Keratinocyte (primary cell): Measurements from ENCODE around the gene TMEM87A. TPM values are rescaled to one million over a fixed set of nuclear protein-coding genes. Genes with fewer than 3 reads are reported as not detected.

ENCODE experiments used
- DNase-seq: peaks from one replicate; pipeline ENCODE4 v3.0.0-alpha.2; 2011; ENCODE audit warnings: low read depth, missing footprints, low spot score
- FAIRE-seq: peaks from 2 replicates; lab custom pipeline; 2011; peaks lifted over from hg19 to GRCh38; lab: Jason Lieb, UNC
- H2AFZ ChIP-seq: 2 replicates; pipeline ENCODE4 v1.6.0; 2012; ENCODE audit warnings: low read length, control low read depth, inconsistent platforms; ENCODE audit not compliant: control insufficient read depth
- H3K27ac ChIP-seq: 2 replicates; pipeline ENCODE4 v1.5.1; 2011; ENCODE audit warnings: low read length; ENCODE audit not compliant: control insufficient read depth, insufficient read depth
- H3K27me3 ChIP-seq: 3 replicates; pipeline ENCODE4 v1.6.0; 2011; ENCODE audit warnings: low read length; ENCODE audit not compliant: control insufficient read depth, insufficient read depth; ENCODE audit errors: extremely low read depth
- H3K36me3 ChIP-seq, 2 experiments: 2 replicates in 1 of 2; 3 replicates in 1 of 2; pipeline ENCODE4 v1.5.1; 2011; ENCODE audit warnings: low read length in 2 of 2, mild to moderate bottlenecking in 1 of 2; ENCODE audit not compliant: control insufficient read depth in 2 of 2, insufficient read depth in 2 of 2; ENCODE audit errors: extremely low read depth in 1 of 2
- H3K4me1 ChIP-seq: 3 replicates; pipeline ENCODE4 v1.5.1; 2011; ENCODE audit warnings: low read length; ENCODE audit not compliant: control insufficient read depth, insufficient read depth; ENCODE audit errors: extremely low read depth
- H3K4me2 ChIP-seq: 3 replicates; pipeline ENCODE4 v1.6.0; 2011; ENCODE audit warnings: low read depth, low read length; ENCODE audit not compliant: control insufficient read depth, insufficient read depth; ENCODE audit errors: extremely low read depth
- H3K4me3 ChIP-seq, 3 experiments: fragments of 200-600 bp in 1 of 3; sonication (generic) in 1 of 3; 2 replicates in 2 of 3; 3 replicates in 1 of 3; pipeline ENCODE4 v1.5.1; 2011 to 2016; ENCODE audit warnings: low read length in 3 of 3, mild to moderate bottlenecking in 3 of 3, control low read depth in 2 of 3, inconsistent platforms in 1 of 3, low read depth in 1 of 3, mixed read lengths in 1 of 3, mixed run types in 1 of 3, moderate library complexity in 1 of 3; ENCODE audit not compliant: control insufficient read depth in 2 of 3, insufficient read depth in 2 of 3; ENCODE audit errors: extremely low read depth in 1 of 3
- H3K79me2 ChIP-seq: 2 replicates; pipeline ENCODE4 v1.6.0; 2012; ENCODE audit warnings: low read length; ENCODE audit not compliant: control insufficient read depth, insufficient read depth
- H3K9ac ChIP-seq: 3 replicates; pipeline ENCODE4 v1.6.0; 2011; ENCODE audit warnings: low read length; ENCODE audit not compliant: control insufficient read depth, insufficient read depth; ENCODE audit errors: extremely low read depth
- H3K9me1 ChIP-seq: 3 replicates; pipeline ENCODE4 v1.6.0; 2011; ENCODE audit warnings: low read length; ENCODE audit not compliant: control insufficient read depth, insufficient read depth; ENCODE audit errors: extremely low read depth
- H3K9me3 ChIP-seq: 2 replicates; pipeline ENCODE4 v1.5.1; 2012; ENCODE audit warnings: low read depth, low read length; ENCODE audit not compliant: control insufficient read depth
- H4K20me1 ChIP-seq: 3 replicates; pipeline ENCODE4 v1.6.0; 2011; ENCODE audit warnings: low read length; ENCODE audit not compliant: control insufficient read depth, insufficient read depth; ENCODE audit errors: extremely low read depth
- CTCF ChIP-seq, 3 experiments: IDR thresholded peaks in 1 of 3; conservative IDR thresholded peaks in 1 of 3; optimal IDR thresholded peaks in 1 of 3; 2 replicates in 2 of 3; 3 replicates in 1 of 3; pipeline versions ENCODE3 to v1.5.1; 2011; ENCODE audit warnings: low read length in 3 of 3, mild to moderate bottlenecking in 3 of 3, moderate library complexity in 2 of 3, control low read depth in 1 of 3, inconsistent platforms in 1 of 3; ENCODE audit not compliant: insufficient read depth in 2 of 3; ENCODE audit errors: extremely low read depth in 1 of 3
- EZH2 ChIP-seq: IDR thresholded peaks from one replicate; pipeline ENCODE4 v1.6.1; 2012; ENCODE audit warnings: inconsistent platforms, mild to moderate bottlenecking, low read length, moderate library complexity
- dilution Hi-C: fragments of 300-500 bp; cut with MboI; formaldehyde crosslinking; loops from one replicate; pipeline ENCODE4 v1.7.0; 2020; ENCODE audit warnings: low sequenced_read_pairs; ENCODE audit not compliant: extremely low pct_ligation_motif_present
- polyA plus RNA-seq, 5 experiments: library from polyadenylated mRNA; depleted of rRNA in 3 of 5; stranded (reverse) in 3 of 5; stranded (forward) in 1 of 5; unstranded in 1 of 5; fragments of >200 nt; gene quantifications; 1 replicate in 1 of 5; 2 replicates in 3 of 5; 3 replicates in 1 of 5; pipeline versions ENCODE4 v1.2.1 to v1.2.3, GENCODE V29; 2011 to 2012; ENCODE audit warnings: missing spikeins in 2 of 5, low read depth in 1 of 5, low replicate concordance in 1 of 5

The TMEM87A gene
- polyA plus RNA-seq, 1 donor (not counting 4 experiments of a cell fraction or from before 2014, with no cell fraction given): 43.7 TPM

DNA sequence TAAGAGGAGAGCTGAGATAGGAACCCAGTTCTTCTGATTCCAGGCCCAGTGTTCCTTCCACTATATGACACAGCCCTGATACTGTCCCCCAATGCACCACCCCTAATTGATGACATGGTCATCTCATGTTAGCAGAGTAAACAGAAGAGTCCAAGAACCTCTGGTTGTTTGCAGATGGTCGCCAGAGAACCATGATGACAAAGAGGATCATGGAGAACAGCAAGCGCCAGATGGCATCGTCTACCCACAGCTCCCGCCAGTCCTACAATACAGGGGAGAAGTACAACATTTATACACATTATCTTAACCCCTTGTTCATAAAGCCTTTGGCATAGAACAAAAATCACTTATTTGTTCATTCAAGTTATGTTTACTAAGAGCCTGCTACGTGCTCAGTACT is 46.6 kb downstream of the TMEM87A start:
- no peak overlapping the region for H3K9ac ChIP-seq
- H3K36me3 ChIP-seq: peaks cover 11 to 23% of the 10 kb centered on the region in 2 experiments
- dilution Hi-C loops: no loop called here

DNA sequence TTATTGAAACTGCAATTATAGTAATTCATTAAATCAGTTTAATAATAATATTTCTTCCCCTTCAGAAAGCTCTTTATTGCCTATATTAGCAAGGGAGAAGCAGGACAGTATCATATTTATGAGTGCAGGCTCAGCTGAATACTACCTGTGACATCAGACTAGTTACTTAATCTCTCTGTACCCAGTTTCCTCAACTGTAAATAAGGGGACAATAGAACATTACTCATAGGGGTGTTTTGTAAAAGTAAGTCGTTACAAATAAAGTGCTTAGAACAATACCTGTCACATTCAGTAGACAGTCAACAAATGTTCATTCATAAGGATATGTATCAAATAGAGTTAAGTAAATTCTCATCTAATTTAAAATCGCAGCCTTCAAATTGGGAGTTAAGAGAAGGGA is 53.0 kb downstream of the TMEM87A start:
- H3K27ac ChIP-seq: no peak overlapping the region
- no peak overlapping the region for H2AFZ ChIP-seq
- no peak overlapping the region for H3K9ac ChIP-seq
- no peaks in the 10 kb centered on the region for H3K4me1 ChIP-seq
- no peaks in the 10 kb centered on the region for H3K27me3 ChIP-seq
- H3K79me2 ChIP-seq: no peaks in the 10 kb centered on the region
- dilution Hi-C loops: no loop called here
- no peak overlapping the region for H3K4me2 ChIP-seq
- H3K36me3 ChIP-seq: peaks cover 6 to 9% of the 10 kb centered on the region in 2 experiments
- no peaks in the 10 kb centered on the region for H4K20me1 ChIP-seq
- no peaks in the 10 kb centered on the region for H3K9me1 ChIP-seq
- no peaks in the 10 kb centered on the region for H3K9me3 ChIP-seq
- DNase-seq: no peak
- no peak for TF ChIP-seq EZH2
- no peak for FAIRE-seq
- H3K4me3 ChIP-seq: no peak overlapping the region

More for the DNA sequence above, 46.6 kb downstream of the TMEM87A start:
- TF ChIP-seq EZH2 (no peak), CTCF (optimal IDR thresholded peaks at IDR 0.05 in 1 of 3, IDR thresholded peaks at IDR 0.05 in 1 of 3, conservative IDR thresholded peaks at IDR 0.05 in 1 of 3; ENCODE audit: extremely low read depth in 1 of 3, insufficient read depth in 2 of 3, low read length in 3 of 3) (no peak)
- no peaks in the 10 kb centered on the region for H3K9me3 ChIP-seq
- H2AFZ ChIP-seq: no peak overlapping the region
- no peaks in the 10 kb centered on the region for H3K4me1 ChIP-seq
- H3K4me2 ChIP-seq: no peak overlapping the region
- DNase-seq (no peak), FAIRE-seq (peak; percentile 20)
- H3K4me3 ChIP-seq: no peak overlapping the region
- H4K20me1 ChIP-seq: no peaks in the 10 kb centered on the region
- no peaks in the 10 kb centered on the region for H3K27me3 ChIP-seq
- no peak overlapping the region for H3K27ac ChIP-seq
- no peaks in the 10 kb centered on the region for H3K79me2 ChIP-seq
- H3K9me1 ChIP-seq: no peaks in the 10 kb centered on the region

- no peak for FAIRE-seq
- Histone ChIP-seq H3K4me1 (no peaks in the 10 kb centered on the region), H3K9me1 (no peaks in the 10 kb centered on the region), H2AFZ (no peak overlapping the region), H3K9ac (no peak overlapping the region), H3K4me2 (no peak overlapping the region), H3K27me3 (no peaks in the 10 kb centered on the region), H3K36me3 (peaks cover 4 to 9% of the 10 kb centered on the region in 2 experiments), H3K27ac (no peak overlapping the region), H3K9me3 (no peaks in the 10 kb centered on the region), H3K79me2 (no peaks in the 10 kb centered on the region), H3K4me3 (no peak overlapping the region), H4K20me1 (no peaks in the 10 kb centered on the region)
- DNase-seq: no peak
- dilution Hi-C loops: no loop called here
- no peak for TF ChIP-seq CTCF (optimal IDR thresholded peaks at IDR 0.05 in 1 of 3, IDR thresholded peaks at IDR 0.05 in 1 of 3, conservative IDR thresholded peaks at IDR 0.05 in 1 of 3; ENCODE audit: extremely low read depth in 1 of 3, insufficient read depth in 2 of 3, low read length in 3 of 3)
- no peak for TF ChIP-seq EZH2
Measured at GRCh38 chr15:42218953-42219592, 54.2 kb downstream of the TMEM87A start.
